ENCODE data around the gene SYNCRIP.
"Not testable (repeated sequence)": the region's sequence is repeated elsewhere in the genome, so short reads cannot be mapped to it uniquely, and the experiment has no call there.

Gene SYNCRIP

GRCh38 chr6:85669735-85670194, 27.1 kb upstream of the SYNCRIP start:
- peak; percentile 4 to 20 for DNase-seq

- no peak for DNase-seq
Observed at GRCh38 chr6:85662251-85662650, 19.6 kb upstream of the SYNCRIP start.

GRCh38 chr6:85660181-85660611, 17.5 kb upstream of the SYNCRIP start:
- no peak for DNase-seq

GRCh38 chr6:85650606-85651005, 7.9 kb upstream of the SYNCRIP start:
- no peak for DNase-seq

GRCh38 chr6:85644279-85644762, 1.6 kb upstream of the SYNCRIP start:
- no peak for DNase-seq

GRCh38 chr6:85643537-85644278, 1.0 kb upstream of the SYNCRIP start:
- DNase-seq = peak; percentile 54 to 63

GRCh38 chr6:85641897-85642773, 551 bp downstream of the SYNCRIP start:
- DNase-seq = peak; percentile 42 to 43

GRCh38 chr6:85641522-85641896, 1.2 kb downstream of the SYNCRIP start:
- peak in 1 of 2 experiments; percentile 23 for DNase-seq

GRCh38 chr6:85640821-85641220, 1.9 kb downstream of the SYNCRIP start:
- DNase-seq = no peak

GRCh38 chr6:85637579-85637978, 5.1 kb downstream of the SYNCRIP start:
- no peak for DNase-seq

- DNase-seq = no peak
Observed at GRCh38 chr6:85632164-85632942, 10.3 kb downstream of the SYNCRIP start.

GRCh38 chr6:85631117-85631516, 11.6 kb downstream of the SYNCRIP start:
- not testable (repeated sequence) for DNase-seq

GRCh38 chr6:85628353-85628752, 14.3 kb downstream of the SYNCRIP start:
- no peak for DNase-seq

- DNase-seq = no peak
Observed at GRCh38 chr6:85620308-85620707, 22.4 kb downstream of the SYNCRIP start.

GRCh38 chr6:85614780-85615179, 27.9 kb downstream of the SYNCRIP start:
- DNase-seq = no peak

GRCh38 chr6:85612690-85613474, 29.8 kb downstream of the SYNCRIP start:
- no peak for DNase-seq

GRCh38 chr6:85610182-85610895, 32.3 kb downstream of the SYNCRIP start:
- no peak for DNase-seq

GRCh38 chr6:85602100-85602499, 40.6 kb downstream of the SYNCRIP start:
- no peak for DNase-seq

- DNase-seq = no peak
Observed at GRCh38 chr6:85600713-85601313, 41.9 kb downstream of the SYNCRIP start.

- DNase-seq = peak; percentile 38
Observed at GRCh38 chr6:85594197-85594930, 48.3 kb downstream of the SYNCRIP start.

Measured in activated CD4-positive, alpha-beta T cell treated with anti-CD3 and anti-CD28 coated beads, Interleukin-2, amount 50 U/mL, for 4 hours (primary cell).